ENCODE data around the gene ABCC6.
"Not testable (repeated sequence)": the region's sequence is repeated elsewhere in the genome, so short reads cannot be mapped to it uniquely, and the experiment has no call there.

DNA sequence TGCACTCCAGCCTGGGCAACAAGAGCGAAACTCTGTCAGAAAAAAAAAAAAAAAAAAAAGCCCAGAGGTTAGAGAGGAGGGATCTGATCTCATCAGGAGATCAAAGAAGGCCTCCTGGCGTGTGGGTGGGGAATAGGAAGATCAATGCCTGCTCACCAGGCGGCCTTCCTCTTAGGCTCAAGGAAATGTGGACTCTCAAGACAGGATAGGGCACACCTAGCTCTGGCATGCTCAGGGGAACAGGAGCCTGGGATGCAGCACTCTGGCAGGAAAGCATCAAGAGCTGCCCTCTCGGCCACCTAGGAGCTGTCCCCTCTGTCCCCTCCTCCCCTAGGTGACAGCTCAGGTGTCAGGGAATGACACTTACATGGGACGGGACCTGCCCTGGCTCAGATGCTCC lies 22.9 kb downstream of the ABCC6 start:
- TF ChIP-seq CTCF (IDR thresholded peaks at IDR 0.05 in 8 of 11, conservative IDR thresholded peaks at IDR 0.05 in 3 of 11); POLR2A (IDR thresholded peaks at IDR 0.05); POLR2AphosphoS5 (IDR thresholded peaks at IDR 0.05): not testable (repeated sequence)

Measured in spleen (tissue), 7 donors.